NCI-H1436 treated with DMSO at 0.1 percent for 48 hours (cell line): ENCODE measurements around the gene UTP20.
"Not testable (repeated sequence)": the region's sequence is repeated elsewhere in the genome, so short reads cannot be mapped to it uniquely, and the experiment has no call there.

Experiments
- DNase-seq: peaks from one replicate; lab custom pipeline; 2025; lab: John Stamatoyannopoulos, UW

UTP20 gene

GRCh38 chr12:101327546-101327945, 47.6 kb downstream of the UTP20 start:
- DNase-seq = no peak

GRCh38 chr12:101328917-101329316, 49.0 kb downstream of the UTP20 start:
- no peak for DNase-seq

- no peak for DNase-seq
Measured at GRCh38 chr12:101330631-101331030, 50.7 kb downstream of the UTP20 start.

GRCh38 chr12:101336437-101336836, 56.5 kb downstream of the UTP20 start:
- no peak for DNase-seq

GRCh38 chr12:101338087-101338486, 58.2 kb downstream of the UTP20 start:
- no peak for DNase-seq

GRCh38 chr12:101343893-101344292, 64.0 kb downstream of the UTP20 start:
- DNase-seq = no peak

- no peak for DNase-seq
Measured at GRCh38 chr12:101351682-101352081, 71.8 kb downstream of the UTP20 start.

- DNase-seq = no peak
Measured at GRCh38 chr12:101356794-101357193, 76.9 kb downstream of the UTP20 start.

GRCh38 chr12:101361455-101361854, 81.5 kb downstream of the UTP20 start:
- no peak for DNase-seq

- no peak for DNase-seq
Measured at GRCh38 chr12:101368016-101368415, 88.1 kb downstream of the UTP20 start.

GRCh38 chr12:101372431-101372830, 92.5 kb downstream of the UTP20 start:
- no peak for DNase-seq

GRCh38 chr12:101375573-101375972, 95.7 kb downstream of the UTP20 start:
- DNase-seq = no peak

GRCh38 chr12:101379149-101379548, 99.2 kb downstream of the UTP20 start:
- no peak for DNase-seq

- not testable (repeated sequence) for DNase-seq
Measured at GRCh38 chr12:101391181-101391580, 111.3 kb downstream of the UTP20 start.

- no peak for DNase-seq
Measured at GRCh38 chr12:101407049-101407435, 127.1 kb downstream of the UTP20 start.

- no peak for DNase-seq
Measured at GRCh38 chr12:101407436-101408345, 127.8 kb downstream of the UTP20 start, which contains the start of gene ARL1. ARL1 (minus strand) TSS chr12:101407772; CDS start chr12:101407645, 127 bp downstream.

GRCh38 chr12:101410169-101410568, 130.3 kb downstream of the UTP20 start:
- DNase-seq = not testable (repeated sequence)

GRCh38 chr12:101414533-101415119, 134.7 kb downstream of the UTP20 start:
- no peak for DNase-seq

- no peak for DNase-seq
Measured at GRCh38 chr12:101415228-101415627, 135.3 kb downstream of the UTP20 start.

GRCh38 chr12:101422066-101422465, 142.2 kb downstream of the UTP20 start:
- DNase-seq = not testable (repeated sequence)

GRCh38 chr12:101424620-101425019, 144.7 kb downstream of the UTP20 start:
- DNase-seq = no peak

- DNase-seq = no peak
Measured at GRCh38 chr12:101430456-101430855, 150.6 kb downstream of the UTP20 start.

- no peak for DNase-seq
Measured at GRCh38 chr12:101436136-101436535, 156.2 kb downstream of the UTP20 start.
